ENCODE results near the gene ULK2.

DNA sequence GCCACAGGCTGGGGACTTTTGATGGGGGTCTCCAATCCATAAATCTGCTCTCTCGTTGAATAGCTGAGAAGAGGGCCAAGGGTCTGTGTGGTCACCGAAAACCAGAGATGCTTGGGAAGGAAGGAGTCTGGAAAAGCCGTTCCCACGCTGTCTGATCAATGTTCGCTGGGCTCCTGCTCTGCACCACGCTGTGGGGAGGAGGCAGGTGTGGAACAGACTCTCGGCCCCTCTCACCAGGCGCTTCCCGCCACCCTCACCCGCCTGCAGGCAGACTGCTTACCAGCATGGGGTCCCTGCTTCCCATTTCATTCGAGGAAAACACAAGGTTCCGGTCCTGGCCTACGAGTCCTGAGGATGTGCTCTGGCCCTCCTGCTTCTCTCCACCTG is 118.9 kb downstream of the ULK2 start:
- TF ChIP-seq, protein P1, sequence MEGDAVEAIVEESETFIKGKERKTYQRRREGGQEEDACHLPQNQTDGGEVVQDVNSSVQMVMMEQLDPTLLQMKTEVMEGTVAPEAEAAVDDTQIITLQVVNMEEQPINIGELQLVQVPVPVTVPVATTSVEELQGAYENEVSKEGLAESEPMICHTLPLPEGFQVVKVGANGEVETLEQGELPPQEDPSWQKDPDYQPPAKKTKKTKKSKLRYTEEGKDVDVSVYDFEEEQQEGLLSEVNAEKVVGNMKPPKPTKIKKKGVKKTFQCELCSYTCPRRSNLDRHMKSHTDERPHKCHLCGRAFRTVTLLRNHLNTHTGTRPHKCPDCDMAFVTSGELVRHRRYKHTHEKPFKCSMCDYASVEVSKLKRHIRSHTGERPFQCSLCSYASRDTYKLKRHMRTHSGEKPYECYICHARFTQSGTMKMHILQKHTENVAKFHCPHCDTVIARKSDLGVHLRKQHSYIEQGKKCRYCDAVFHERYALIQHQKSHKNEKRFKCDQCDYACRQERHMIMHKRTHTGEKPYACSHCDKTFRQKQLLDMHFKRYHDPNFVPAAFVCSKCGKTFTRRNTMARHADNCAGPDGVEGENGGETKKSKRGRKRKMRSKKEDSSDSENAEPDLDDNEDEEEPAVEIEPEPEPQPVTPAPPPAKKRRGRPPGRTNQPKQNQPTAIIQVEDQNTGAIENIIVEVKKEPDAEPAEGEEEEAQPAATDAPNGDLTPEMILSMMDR (IDR thresholded peaks at IDR 0.05), result no peak
- TF ChIP-seq POLR2A (IDR thresholded peaks at IDR 0.05), result no peak

Measured in adrenal gland (tissue), 5 donors.